Peyer's patch (tissue), 4 donors: Measurements from ENCODE around the gene FTSJ3.

Experiments used
- POLR2A ChIP-seq, 2 donors: fragments of 450-650 bp; IDR thresholded peaks; one replicate each; pipeline ENCODE4 v1.5.1; 2017; ENCODE audit warnings: antibody characterized with exemption in 2 of 2, mild to moderate bottlenecking in 2 of 2, moderate library complexity in 2 of 2
- TF ChIP-seq, protein P1 (sequence below), 6 experiments: fragments of 450-650 bp in 4 of 6; fragments of 200-600 bp in 2 of 6; sonication (generic) in 1 of 6; IDR thresholded peaks; one replicate each; pipeline ENCODE4 v1.5.1; 2017 to 2019; ENCODE audit warnings: antibody characterized with exemption in 6 of 6, mild to moderate bottlenecking in 3 of 6, moderate library complexity in 1 of 6

DNA sequence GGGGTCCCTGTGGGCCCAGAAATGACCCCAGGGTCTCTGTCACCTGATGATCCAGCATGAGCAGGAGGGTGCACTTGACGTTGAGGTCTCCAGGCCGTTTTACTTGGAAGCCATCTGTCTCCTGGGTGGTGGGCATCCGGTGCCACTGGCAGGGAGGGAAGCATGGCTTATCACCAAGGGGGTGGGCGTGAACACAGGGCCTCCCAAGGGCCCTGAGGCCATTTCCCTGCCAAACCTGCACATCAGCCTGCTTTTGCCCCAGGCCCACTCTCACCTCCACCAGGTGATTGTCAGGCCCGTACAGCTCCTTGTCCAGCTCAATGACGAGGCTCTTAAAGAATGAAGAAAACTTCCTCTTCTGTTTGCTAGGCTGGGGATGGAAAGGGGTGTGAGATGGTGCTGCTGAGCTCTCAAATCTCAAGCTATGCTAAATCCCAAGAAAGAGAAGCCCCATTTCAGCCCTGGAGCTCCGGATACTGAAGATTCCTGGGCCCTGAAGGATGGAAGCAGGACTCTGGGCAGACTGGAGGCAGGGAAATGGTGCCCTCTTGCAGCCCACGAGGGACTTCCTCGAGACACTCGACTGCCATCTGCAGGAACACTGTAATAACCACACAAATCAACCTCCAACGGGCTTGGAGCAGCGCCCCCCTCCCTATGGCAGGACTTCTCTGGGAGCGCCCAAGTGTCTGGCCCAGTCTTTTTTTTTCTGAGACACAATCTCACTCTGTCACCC is 7.1 kb upstream of the FTSJ3 start:
- TF ChIP-seq, protein P1, sequence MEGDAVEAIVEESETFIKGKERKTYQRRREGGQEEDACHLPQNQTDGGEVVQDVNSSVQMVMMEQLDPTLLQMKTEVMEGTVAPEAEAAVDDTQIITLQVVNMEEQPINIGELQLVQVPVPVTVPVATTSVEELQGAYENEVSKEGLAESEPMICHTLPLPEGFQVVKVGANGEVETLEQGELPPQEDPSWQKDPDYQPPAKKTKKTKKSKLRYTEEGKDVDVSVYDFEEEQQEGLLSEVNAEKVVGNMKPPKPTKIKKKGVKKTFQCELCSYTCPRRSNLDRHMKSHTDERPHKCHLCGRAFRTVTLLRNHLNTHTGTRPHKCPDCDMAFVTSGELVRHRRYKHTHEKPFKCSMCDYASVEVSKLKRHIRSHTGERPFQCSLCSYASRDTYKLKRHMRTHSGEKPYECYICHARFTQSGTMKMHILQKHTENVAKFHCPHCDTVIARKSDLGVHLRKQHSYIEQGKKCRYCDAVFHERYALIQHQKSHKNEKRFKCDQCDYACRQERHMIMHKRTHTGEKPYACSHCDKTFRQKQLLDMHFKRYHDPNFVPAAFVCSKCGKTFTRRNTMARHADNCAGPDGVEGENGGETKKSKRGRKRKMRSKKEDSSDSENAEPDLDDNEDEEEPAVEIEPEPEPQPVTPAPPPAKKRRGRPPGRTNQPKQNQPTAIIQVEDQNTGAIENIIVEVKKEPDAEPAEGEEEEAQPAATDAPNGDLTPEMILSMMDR (IDR thresholded peaks at IDR 0.05) = peak in 4 of 6 experiments; percentile 37 to 62 (median 58)
- TF ChIP-seq POLR2A (IDR thresholded peaks at IDR 0.05) = no peak
